Upper lobe of left lung (tissue), 4 donors: ENCODE results near the gene ARIH1.

Experiments
- CTCF ChIP-seq, 6 experiments: fragments of 450-650 bp in 4 of 6; fragments of 200-600 bp in 2 of 6; sonication (generic) in 2 of 6; IDR thresholded peaks; one replicate each; pipeline ENCODE4 v1.5.1; 2016 to 2019; ENCODE audit warnings: antibody characterized with exemption in 6 of 6
- EP300 ChIP-seq, 4 donors: sonication (generic); formaldehyde crosslinking; IDR thresholded peaks; one replicate each; pipeline ENCODE4 v1.5.1; 2017; ENCODE audit warnings: antibody characterized with exemption in 4 of 4, control low read depth in 2 of 4
- POLR2A ChIP-seq, 4 donors: fragments of 450-650 bp; IDR thresholded peaks; one replicate each; pipeline ENCODE4 v1.5.1; 2016 to 2017; ENCODE audit warnings: antibody characterized with exemption in 4 of 4, mild to moderate bottlenecking in 2 of 4
- POLR2AphosphoS5 ChIP-seq, 2 donors: sonication (generic); formaldehyde crosslinking; IDR thresholded peaks; one replicate each; pipeline ENCODE4 v1.5.1; 2017; ENCODE audit warnings: antibody characterized with exemption in 2 of 2

GRCh38 chr15:72488558-72488957 lies 14.4 kb downstream of the ARIH1 start:
- TF ChIP-seq CTCF (IDR thresholded peaks at IDR 0.05) (no peak), POLR2A (IDR thresholded peaks at IDR 0.05) (no peak), EP300 (IDR thresholded peaks at IDR 0.05) (no peak), POLR2AphosphoS5 (IDR thresholded peaks at IDR 0.05) (no peak)
